IMR-90 (cell line): Measurements from ENCODE around the gene ME2.

ENCODE experiments used
- POLR2A ChIP-seq: IDR thresholded peaks from 2 replicates; pipeline ENCODE4 v1.6.1; 2012; ENCODE audit warnings: mild to moderate bottlenecking, low read depth, low read length
- RAD21 ChIP-seq: IDR thresholded peaks from 2 replicates; pipeline ENCODE4 v1.6.1; 2012; ENCODE audit warnings: low read length, improper control_type of control experiment
- RCOR1 ChIP-seq: IDR thresholded peaks from 2 replicates; pipeline ENCODE4 v1.6.1; 2012; ENCODE audit warnings: mild to moderate bottlenecking, low read length, improper control_type of control experiment; ENCODE audit not compliant: insufficient replicate concordance
- TF ChIP-seq, protein P1 (sequence below): conservative IDR thresholded peaks from 2 replicates; pipeline ENCODE4 v1.5.1; 2012; ENCODE audit warnings: mild to moderate bottlenecking, low read depth, low read length, improper control_type of control experiment

DNA sequence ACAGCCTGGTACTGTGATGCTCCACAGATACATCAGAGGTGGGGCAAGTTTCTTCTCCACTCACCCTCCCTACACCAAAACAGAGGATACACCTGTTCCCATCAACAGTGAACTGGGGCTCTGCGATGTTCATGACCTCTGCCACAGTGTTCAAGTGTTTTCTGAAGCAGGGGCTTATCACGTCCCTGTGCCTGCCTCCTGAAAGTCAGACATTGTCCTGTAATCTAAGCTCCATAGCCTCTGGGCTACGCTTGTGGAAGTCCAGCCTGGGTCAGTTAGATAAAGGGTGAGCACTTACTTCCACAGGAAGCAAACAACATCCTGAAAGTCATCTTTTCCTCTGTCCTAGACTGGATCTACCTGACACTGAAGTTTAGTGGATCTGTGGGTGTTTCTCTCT is 38.9 kb upstream of the ME2 start:
- TF ChIP-seq, protein P1, sequence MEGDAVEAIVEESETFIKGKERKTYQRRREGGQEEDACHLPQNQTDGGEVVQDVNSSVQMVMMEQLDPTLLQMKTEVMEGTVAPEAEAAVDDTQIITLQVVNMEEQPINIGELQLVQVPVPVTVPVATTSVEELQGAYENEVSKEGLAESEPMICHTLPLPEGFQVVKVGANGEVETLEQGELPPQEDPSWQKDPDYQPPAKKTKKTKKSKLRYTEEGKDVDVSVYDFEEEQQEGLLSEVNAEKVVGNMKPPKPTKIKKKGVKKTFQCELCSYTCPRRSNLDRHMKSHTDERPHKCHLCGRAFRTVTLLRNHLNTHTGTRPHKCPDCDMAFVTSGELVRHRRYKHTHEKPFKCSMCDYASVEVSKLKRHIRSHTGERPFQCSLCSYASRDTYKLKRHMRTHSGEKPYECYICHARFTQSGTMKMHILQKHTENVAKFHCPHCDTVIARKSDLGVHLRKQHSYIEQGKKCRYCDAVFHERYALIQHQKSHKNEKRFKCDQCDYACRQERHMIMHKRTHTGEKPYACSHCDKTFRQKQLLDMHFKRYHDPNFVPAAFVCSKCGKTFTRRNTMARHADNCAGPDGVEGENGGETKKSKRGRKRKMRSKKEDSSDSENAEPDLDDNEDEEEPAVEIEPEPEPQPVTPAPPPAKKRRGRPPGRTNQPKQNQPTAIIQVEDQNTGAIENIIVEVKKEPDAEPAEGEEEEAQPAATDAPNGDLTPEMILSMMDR: no peak
- TF ChIP-seq POLR2A (no peak), RCOR1 (no peak), RAD21 (no peak)
